K562 (cell line): ENCODE results near the gene CCDC33. TPM values are rescaled to one million over a fixed set of nuclear protein-coding genes. Genes with fewer than 3 reads are reported as not detected.

ENCODE experiments used
- ATAC-seq: fragments of 200-7000 bp; cut with Tn5 transposase; 3 replicates; pipeline ENCODE4 v1.9.1; 2020; ENCODE audit warnings: moderate library complexity
- BruUV-seq: library from RNA; stranded (reverse); fragments of 400-500 nt; replicated peaks from 2 replicates; lab custom pipeline; 2021; lab: Mats Ljungman, UMichigan
- CTCF ChIA-PET: fragments of 300-600 bp; formaldehyde crosslinking; extraction: SDS; loops from one replicate; lab custom pipeline; 2021; ENCODE audit warnings: low intra/inter-chr PET ratio; lab: Yijun Ruan, JAX
- POLR2A ChIA-PET: fragments of 300-600, 350-650 bp; sonication (Branson Sonifier 250); formaldehyde crosslinking; extraction: SDS; loops from one replicate; lab custom pipeline; 2021; ENCODE audit warnings: antibody characterized with exemption, inconsistent platforms; lab: Yijun Ruan, JAX
- DNase-seq, 4 experiments: peaks; one replicate each; pipeline versions ENCODE4 v3.0.0 to v3.0.0-alpha.2; 2011 to 2018; ENCODE audit warnings: low spot score in 3 of 4, mixed read lengths in 3 of 4; ENCODE audit errors: extremely low read depth in 1 of 4
- FAIRE-seq: peaks from 2 replicates; lab custom pipeline; 2011; peaks lifted over from hg19 to GRCh38; lab: Jason Lieb, UNC
- H2AFZ ChIP-seq: 2 replicates; pipeline ENCODE4 v1.6.0; 2011; ENCODE audit warnings: low read depth, low read length, control low read depth, inconsistent platforms
- H3K27ac ChIP-seq: fragments of 200-600 bp; 3 replicates; pipeline ENCODE4 v1.8.0; 2011; ENCODE audit warnings: low read depth, mild to moderate bottlenecking, control low read depth, inconsistent platforms, low read length, moderate library complexity, mixed read lengths; ENCODE audit errors: extremely low read depth
- H3K27me3 ChIP-seq, 2 experiments: fragments of 300-600 bp in 1 of 2; 2 replicates in 1 of 2; 3 replicates in 1 of 2; pipeline versions ENCODE4 v1.6.0 to v1.8.0; 2011; ENCODE audit warnings: inconsistent platforms in 2 of 2, low read length in 2 of 2, mild to moderate bottlenecking in 1 of 2, mixed read lengths in 1 of 2, moderate library complexity in 1 of 2; ENCODE audit not compliant: control insufficient read depth in 2 of 2, insufficient read depth in 2 of 2
- H3K36me3 ChIP-seq: fragments of 300-600 bp; 3 replicates; pipeline ENCODE4 v1.8.0; 2011; ENCODE audit warnings: mild to moderate bottlenecking, low read length, inconsistent platforms; ENCODE audit not compliant: control insufficient read depth, insufficient read depth
- H3K4me1 ChIP-seq, 2 experiments: fragments of 200-600 bp in 1 of 2; replicated peaks in 1 of 2; 2 replicates in 1 of 2; 3 replicates in 1 of 2; pipeline versions ENCODE4 v1.5.1 to v1.8.0; 2011; ENCODE audit warnings: inconsistent platforms in 2 of 2, low read length in 2 of 2, mild to moderate bottlenecking in 1 of 2, mixed read lengths in 1 of 2, moderate library complexity in 1 of 2; ENCODE audit not compliant: control insufficient read depth in 2 of 2, insufficient read depth in 2 of 2
- H3K4me2 ChIP-seq: 2 replicates; pipeline ENCODE4 v1.6.1; 2011; ENCODE audit warnings: low read length, control low read depth, inconsistent platforms, mixed read lengths; ENCODE audit not compliant: insufficient read depth
- H3K4me3 ChIP-seq: fragments of 200-600 bp; sonication (generic), shearing (Covaris generic); 2 replicates; pipeline ENCODE4 v1.5.1; 2016; ENCODE audit warnings: control low read depth, inconsistent platforms
- H3K79me2 ChIP-seq: fragments of 200-600 bp; 3 replicates; pipeline ENCODE4 v1.8.0; 2011; ENCODE audit warnings: low read length, inconsistent platforms; ENCODE audit not compliant: control insufficient read depth, insufficient read depth
- H3K9ac ChIP-seq, 2 experiments: 2 replicates each; pipeline versions ENCODE4 v1.6.0 to v1.6.1; 2011; ENCODE audit warnings: low read depth in 2 of 2, low read length in 2 of 2, control low read depth in 1 of 2, inconsistent platforms in 1 of 2, mild to moderate bottlenecking in 1 of 2, mixed read lengths in 1 of 2; ENCODE audit not compliant: insufficient read depth in 1 of 2
- H3K9me1 ChIP-seq: one replicate; pipeline ENCODE4 v1.6.0; 2011; ENCODE audit warnings: inconsistent platforms, mild to moderate bottlenecking, low read length, moderate library complexity; ENCODE audit not compliant: control insufficient read depth, insufficient read depth
- H3K9me3 ChIP-seq: replicated peaks from 2 replicates; pipeline ENCODE4 v1.5.1; 2011; ENCODE audit warnings: low read depth, low read length, inconsistent platforms; ENCODE audit not compliant: control insufficient read depth, insufficient read depth
- H4K20me1 ChIP-seq: replicated peaks from 2 replicates; pipeline ENCODE4 v1.6.1; 2011; ENCODE audit warnings: low read length, inconsistent platforms, mixed read lengths; ENCODE audit not compliant: control insufficient read depth, insufficient read depth
- DDX20 ChIP-seq: fragments of 450-650 bp; IDR thresholded peaks from 2 replicates; pipeline ENCODE4 v1.6.1; 2016; ENCODE audit warnings: missing genetic modification characterization, low read depth, mild to moderate bottlenecking, missing compliant biosample characterization, moderate library complexity
- EZH2 ChIP-seq: IDR thresholded peaks from 2 replicates; pipeline ENCODE4 v1.6.1; 2012; ENCODE audit warnings: low read depth, mild to moderate bottlenecking, inconsistent platforms, low read length, borderline replicate concordance
- HDAC3 ChIP-seq: fragments of 450-650 bp; IDR thresholded peaks from 2 replicates; pipeline ENCODE4 v1.6.1; 2018; ENCODE audit warnings: borderline replicate concordance, mild to moderate bottlenecking, moderate library complexity; ENCODE audit not compliant: partially characterized antibody
- ZNF23 ChIP-seq: fragments of 250-450 bp; sonication (Bioruptor Pico); IDR thresholded peaks from 2 replicates; pipeline ENCODE4 v1.4.0; 2020; ENCODE audit warnings: mild to moderate bottlenecking
- ZNF609 ChIP-seq: sonication (generic); formaldehyde crosslinking; IDR thresholded peaks from 2 replicates; pipeline ENCODE4 v1.8.1; 2023; ENCODE audit warnings: missing genetic modification reagents, mild to moderate bottlenecking, borderline replicate concordance
- WGBS: fragments of 100-300 bp; shearing (Covaris generic); methylation state at CpG from one replicate; pipeline ENCODE4 v1.1.6; 2016; ENCODE audit warnings: low coverage, mixed read lengths; ENCODE audit not compliant: insufficient coverage; ENCODE audit errors: missing lambda C conversion rate; 5-methylcytosine and 5-hydroxymethylcytosine counted together
- in situ Hi-C: fragments of 300-500 bp; cut with MboI; formaldehyde crosslinking; loops from 4 replicates; pipeline ENCODE4 v1.15.0; 2018; ENCODE audit warnings: inconsistent platforms, mixed read lengths
- intact Hi-C: fragments of 100-400 bp; cut with micrococcal nuclease; formaldehyde crosslinking; loops from 2 replicates; pipeline ENCODE4 v1.14.2; 2022
- polyA plus RNA-seq, 8 experiments: library from polyadenylated mRNA; depleted of rRNA in 4 of 8; stranded (reverse) in 5 of 8; unstranded in 3 of 8; fragments of >200 nt; fragmentation: Nextera tagmentation in 2 of 8; fragmentation: Illumina TruSeq in 1 of 8; extraction: Ambion mirVana in 2 of 8; extraction: Trizol in 1 of 8; gene quantifications; 2 replicates each; pipeline versions ENCODE4 v1.2.1 to v1.2.3, GENCODE V29; 2011 to 2014; ENCODE audit warnings: inconsistent platforms in 1 of 8, missing spikeins in 1 of 8
- total RNA-seq, 7 experiments: library from RNA; depleted of rRNA in 6 of 7; stranded (reverse); fragments of >200 nt in 6 of 7; fragmentation: Illumina TruSeq in 2 of 7; extraction: Trizol in 2 of 7; gene quantifications; 2 replicates each; pipeline versions ENCODE4 v1.2.1 to v1.2.3, GENCODE V29; 2011 to 2021; ENCODE audit warnings: low replicate concordance in 1 of 7

Gene CCDC33
- total and polyA plus RNA-seq, 9 of the 15 experiments (the other 6 are each of a cell fraction or from before 2014, with no cell fraction given) = 0.08 to 1.1 (median 0.15) TPM; not detected in 4

- Histone ChIP-seq H3K27ac (no peak overlapping the region), H3K9ac (no peak overlapping the region), H3K36me3 (no peaks in the 10 kb centered on the region), H3K9me3 (no peaks in the 10 kb centered on the region), H3K4me2 (no peak overlapping the region), H3K9me1 (no peaks in the 10 kb centered on the region), H3K4me3 (no peak overlapping the region), H3K79me2 (no peaks in the 10 kb centered on the region), H2AFZ (no peak overlapping the region), H4K20me1 (peaks cover 5% of the 10 kb centered on the region), H3K27me3 (peaks cover 20 to 46% of the 10 kb centered on the region in 2 experiments; a peak in 3 of 5 replicates), H3K4me1 (no peaks in the 10 kb centered on the region; a peak in 1 of 5 replicates)
- FAIRE-seq (no peak), ATAC-seq (no peak), DNase-seq (no peak)
- POLR2A ChIA-PET = interaction anchor here (0.6 to 1.0 kb wide), 2 partner anchors 16 to 185 kb away, joined by 4 to 5 read pairs; no protein-coding TSS in a partner anchor
- CTCF ChIA-PET = no interaction called here
- WGBS = 2% methylated on average over 6 of the region's 6 CpGs
- no peak for TF ChIP-seq ZNF23 (CRISPR knock-in tag)
- no peak for TF ChIP-seq EZH2
- BruUV-seq = no TSS peak
- in situ Hi-C loops = no loop called here
- intact Hi-C loops = no loop called here
These were observed 14.1 kb downstream of the CCDC33 start for GRCh38 chr15:74250266-74250665.

- no peak overlapping the region for H3K4me3 ChIP-seq
- intact Hi-C loops (no loop called here), in situ Hi-C loops (no loop called here)
- H2AFZ ChIP-seq = no peak overlapping the region
- no peaks in the 10 kb centered on the region for H3K79me2 ChIP-seq
- no peaks in the 10 kb centered on the region for H3K36me3 ChIP-seq
- H3K27me3 ChIP-seq = peaks cover 18 to 55% of the 10 kb centered on the region in 2 experiments; a peak in 3 of 5 replicates
- no peak overlapping the region for H3K9ac ChIP-seq
- FAIRE-seq (no peak), DNase-seq (no peak), ATAC-seq (no peak)
- CTCF ChIA-PET = no interaction called here
- WGBS = 0% methylated on average over 4 of the region's 5 CpGs
- H3K9me1 ChIP-seq = no peaks in the 10 kb centered on the region
- no peak overlapping the region for H3K27ac ChIP-seq
- no TSS peak for BruUV-seq
- TF ChIP-seq ZNF609 (CRISPR knock-in tag) (no peak), DDX20 (tag) (no peak), HDAC3 (no peak)
- TF ChIP-seq, all 486 proteins: peak for 0
- H4K20me1 ChIP-seq = peaks cover 5% of the 10 kb centered on the region
- no peak overlapping the region for H3K4me2 ChIP-seq
- no peaks in the 10 kb centered on the region for H3K9me3 ChIP-seq
- POLR2A ChIA-PET = interaction anchor here (0.6 to 1.5 kb wide), 2 partner anchors 13 to 184 kb away, joined by 4 read pairs; no protein-coding TSS in a partner anchor
- no peaks in the 10 kb centered on the region for H3K4me1 ChIP-seq
These were observed 15.1 kb downstream of the CCDC33 start for GRCh38 chr15:74251131-74251811.
